Caco-2 (cell line): ENCODE results near the gene C14orf180. TPM values are rescaled to one million over a fixed set of nuclear protein-coding genes. Genes with fewer than 3 reads are reported as not detected.

ENCODE experiments used
- BruUV-seq: library from RNA; stranded (reverse); fragments of 400-500 nt; replicated peaks from 2 replicates; lab custom pipeline; 2021; lab: Mats Ljungman, UMichigan
- CTCF ChIA-PET: fragments of 300-600 bp; sonication (Branson Sonifier 250); formaldehyde crosslinking; loops from one replicate; lab custom pipeline; 2022; ENCODE audit warnings: antibody characterized with exemption; lab: Charles Lee
- POLR2A ChIA-PET: fragments of 300-600 bp; sonication (Branson Sonifier 250); formaldehyde crosslinking; loops from one replicate; lab custom pipeline; 2022; ENCODE audit warnings: antibody characterized with exemption; lab: Charles Lee
- DNase-seq, 2 experiments: peaks; one replicate each; pipeline versions ENCODE4 v3.0.0 to v3.0.0-alpha.2; 2020 to 2022
- H3K27me3 ChIP-seq: replicated peaks from 2 replicates; pipeline ENCODE4 v1.6.0; 2011; ENCODE audit warnings: low read length; ENCODE audit not compliant: control insufficient read depth, insufficient read depth
- H3K36me3 ChIP-seq: 2 replicates; pipeline ENCODE4 v1.5.1; 2011; ENCODE audit warnings: low read length; ENCODE audit not compliant: control insufficient read depth, insufficient read depth
- H3K4me1 ChIP-seq: fragments of 250-450 bp; sonication (Bioruptor Pico); 2 replicates; pipeline ENCODE4 v1.5.1; 2020; ENCODE audit warnings: mild to moderate bottlenecking
- H3K4me3 ChIP-seq: 2 replicates; pipeline ENCODE4 v1.5.1; 2011; ENCODE audit warnings: low read depth, mild to moderate bottlenecking, control low read depth, low read length
- H3K9me3 ChIP-seq: fragments of 250-450 bp; sonication (Bioruptor Pico); 2 replicates; pipeline ENCODE4 v1.5.1; 2020; ENCODE audit warnings: mild to moderate bottlenecking, moderate library complexity
- H3K27ac Mint-ChIP-seq: one replicate; pipeline ENCODE4 v1.8.0; 2022; ENCODE audit warnings: mixed read lengths; ENCODE audit not compliant: unreplicated experiment
- H3K27me3 Mint-ChIP-seq: one replicate; pipeline ENCODE4 v1.8.0; 2022; ENCODE audit warnings: mixed read lengths; ENCODE audit not compliant: insufficient read depth, unreplicated experiment
- H3K36me3 Mint-ChIP-seq: one replicate; pipeline ENCODE4 v1.8.0; 2022; ENCODE audit warnings: mild to moderate bottlenecking, mixed read lengths; ENCODE audit not compliant: insufficient read depth, unreplicated experiment
- H3K4me1 Mint-ChIP-seq: one replicate; pipeline ENCODE4 v1.8.0; 2022; ENCODE audit warnings: low read depth, mixed read lengths; ENCODE audit not compliant: unreplicated experiment
- H3K4me3 Mint-ChIP-seq: one replicate; pipeline ENCODE4 v1.8.0; 2022; ENCODE audit warnings: mild to moderate bottlenecking, moderate library complexity, mixed read lengths; ENCODE audit not compliant: unreplicated experiment
- H3K9me3 Mint-ChIP-seq: one replicate; pipeline ENCODE4 v1.8.0; 2022; ENCODE audit warnings: mixed read lengths; ENCODE audit not compliant: unreplicated experiment
- CTCF ChIP-seq, 2 experiments: fragments of 200-600 bp in 1 of 2; IDR thresholded peaks; 1 replicate in 1 of 2; 2 replicates in 1 of 2; pipeline versions ENCODE4 v1.5.1 to v1.8.0; 2011 to 2022; ENCODE audit warnings: antibody characterized with exemption in 1 of 2, control low read depth in 1 of 2, inconsistent platforms in 1 of 2, low read depth in 1 of 2, low read length in 1 of 2, mild to moderate bottlenecking in 1 of 2, moderate library complexity in 1 of 2; ENCODE audit not compliant: insufficient read depth in 1 of 2, severe bottlenecking in 1 of 2, unreplicated experiment in 1 of 2
- intact Hi-C: fragments of 100-400 bp; cut with micrococcal nuclease; formaldehyde crosslinking; loops from one replicate; pipeline ENCODE4 v1.10.0; 2022; ENCODE audit not compliant: unreplicated experiment
- total RNA-seq: library from RNA; stranded (reverse); gene quantifications from 2 replicates; pipeline ENCODE4 v1.2.3, GENCODE V29; 2022

C14orf180 gene
- total RNA-seq, 1 experiment from 2014 or later, result not detected

GRCh38 chr14:104548802-104549535, 30.6 kb upstream of the C14orf180 start:
- peaks cover 45% of the 10 kb centered on the region for H3K27me3 Mint-ChIP-seq
- DNase-seq, result peak in 1 of 2 experiments; percentile 28
- H3K4me3 Mint-ChIP-seq, result no peak overlapping the region
- peaks cover 5% of the 10 kb centered on the region; the same call in 1 of the 2 replicates for H3K9me3 ChIP-seq
- CTCF ChIA-PET, result no interaction called here
- no peak for TF ChIP-seq CTCF (IDR thresholded peaks at IDR 0.05; ENCODE audit: insufficient read depth in 1 of 2, low read depth in 1 of 2, low read length in 1 of 2, severe bottlenecking in 1 of 2, unreplicated experiment in 1 of 2)
- H3K27me3 ChIP-seq, result peaks cover 7% of the 10 kb centered on the region
- no peak overlapping the region for H3K4me3 ChIP-seq
- no peaks in the 10 kb centered on the region for H3K9me3 Mint-ChIP-seq
- no peaks in the 10 kb centered on the region for H3K36me3 Mint-ChIP-seq
- POLR2A ChIA-PET, result no interaction called here
- no peaks in the 10 kb centered on the region for H3K4me1 ChIP-seq
- H3K36me3 ChIP-seq, result no peaks in the 10 kb centered on the region
- intact Hi-C loops, result no loop called here
- H3K4me1 Mint-ChIP-seq, result peaks cover 7% of the 10 kb centered on the region
- BruUV-seq, result no TSS peak
- no peak overlapping the region for H3K27ac Mint-ChIP-seq

- Histone ChIP-seq H3K4me3 (no peak overlapping the region), H3K4me1 (no peaks in the 10 kb centered on the region), H3K36me3 (no peaks in the 10 kb centered on the region), H3K27me3 (peaks cover 5% of the 10 kb centered on the region), H3K9me3 (peaks cover 5% of the 10 kb centered on the region; the same call in 1 of the 2 replicates)
- CTCF ChIA-PET, result no interaction called here
- H3K27me3 Mint-ChIP-seq, result peaks cover 43% of the 10 kb centered on the region
- DNase-seq, result no peak
- no peak for TF ChIP-seq CTCF (IDR thresholded peaks at IDR 0.05; ENCODE audit: insufficient read depth in 1 of 2, low read depth in 1 of 2, low read length in 1 of 2, severe bottlenecking in 1 of 2, unreplicated experiment in 1 of 2)
- no peak overlapping the region for H3K27ac Mint-ChIP-seq
- H3K9me3 Mint-ChIP-seq, result no peaks in the 10 kb centered on the region
- no peaks in the 10 kb centered on the region for H3K36me3 Mint-ChIP-seq
- peaks cover 4% of the 10 kb centered on the region for H3K4me1 Mint-ChIP-seq
- H3K4me3 Mint-ChIP-seq, result no peak overlapping the region
- intact Hi-C loops, result no loop called here
- POLR2A ChIA-PET, result no interaction called here
- no TSS peak for BruUV-seq
Observed at GRCh38 chr14:104549536-104550339, 29.8 kb upstream of the C14orf180 start.

- H3K9me3 Mint-ChIP-seq, result no peaks in the 10 kb centered on the region
- no peak overlapping the region for H3K4me3 ChIP-seq
- H3K27me3 Mint-ChIP-seq, result peaks cover 40% of the 10 kb centered on the region
- peaks cover 5% of the 10 kb centered on the region; the same call in 1 of the 2 replicates for H3K9me3 ChIP-seq
- no peaks in the 10 kb centered on the region for H3K4me1 Mint-ChIP-seq
- no TSS peak for BruUV-seq
- no peaks in the 10 kb centered on the region for H3K36me3 Mint-ChIP-seq
- H3K27me3 ChIP-seq, result peaks cover 3% of the 10 kb centered on the region
- CTCF ChIA-PET, result interaction anchor here (1.4 kb wide), 1 partner anchor 14 kb away, joined by 6 read pairs; no protein-coding TSS in a partner anchor
- H3K36me3 ChIP-seq, result no peaks in the 10 kb centered on the region
- H3K4me1 ChIP-seq, result no peaks in the 10 kb centered on the region
- no peak overlapping the region for H3K27ac Mint-ChIP-seq
- no peak for TF ChIP-seq CTCF (IDR thresholded peaks at IDR 0.05; ENCODE audit: insufficient read depth in 1 of 2, low read depth in 1 of 2, low read length in 1 of 2, severe bottlenecking in 1 of 2, unreplicated experiment in 1 of 2)
- intact Hi-C loops, result no loop called here
- DNase-seq, result no peak
- H3K4me3 Mint-ChIP-seq, result no peak overlapping the region
- POLR2A ChIA-PET, result no interaction called here
Observed at GRCh38 chr14:104550340-104550860, 29.2 kb upstream of the C14orf180 start.
